Measurements from ENCODE around the gene RAB20.
A peak's percentile ranks its signal among the peaks of the same experiment; 100 is the strongest.
"Not testable (repeated sequence)": the region's sequence is repeated elsewhere in the genome, so short reads cannot be mapped to it uniquely, and the experiment has no call there.

Gene RAB20, protein sequence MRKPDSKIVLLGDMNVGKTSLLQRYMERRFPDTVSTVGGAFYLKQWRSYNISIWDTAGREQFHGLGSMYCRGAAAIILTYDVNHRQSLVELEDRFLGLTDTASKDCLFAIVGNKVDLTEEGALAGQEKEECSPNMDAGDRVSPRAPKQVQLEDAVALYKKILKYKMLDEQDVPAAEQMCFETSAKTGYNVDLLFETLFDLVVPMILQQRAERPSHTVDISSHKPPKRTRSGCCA

DNA sequence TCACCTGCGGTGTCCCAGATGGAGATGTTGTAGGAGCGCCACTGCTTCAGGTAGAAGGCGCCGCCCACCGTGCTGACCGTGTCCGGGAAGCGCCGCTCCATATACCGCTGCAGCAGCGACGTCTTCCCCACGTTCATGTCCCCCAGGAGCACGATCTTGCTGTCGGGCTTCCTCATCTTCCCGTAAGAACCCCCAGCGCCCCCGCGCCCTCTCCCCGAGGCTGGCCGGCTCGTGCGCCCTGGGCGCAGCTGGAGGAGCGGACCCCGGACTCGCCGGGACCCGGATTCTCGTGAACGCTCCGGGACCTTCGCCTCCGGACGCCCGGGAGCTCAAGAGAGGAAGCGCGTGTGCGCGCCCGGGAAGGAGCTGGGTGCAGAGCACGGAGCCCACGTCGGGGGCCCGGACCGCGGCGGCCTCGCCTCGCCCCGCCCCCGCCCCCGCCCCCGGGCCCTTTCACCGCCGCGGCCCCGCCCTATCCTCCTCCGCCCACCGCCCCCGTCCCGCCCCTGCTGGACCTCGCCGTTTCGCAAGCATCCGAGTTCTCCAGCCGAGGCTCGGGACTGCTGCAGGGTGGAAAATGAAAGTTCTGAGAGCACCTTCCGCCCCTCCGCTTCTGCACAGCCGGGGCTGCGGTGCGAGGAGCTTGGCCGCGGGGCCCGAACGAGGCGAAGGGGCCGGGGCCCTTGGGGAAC, at the start of gene RAB20:
TSS of gene RAB20 (minus strand) at position 379 of the 692 bp plus-strand sequence. CDS start at position 176, 203 bp downstream.
- DNase-seq = peak; percentile 90

DNA sequence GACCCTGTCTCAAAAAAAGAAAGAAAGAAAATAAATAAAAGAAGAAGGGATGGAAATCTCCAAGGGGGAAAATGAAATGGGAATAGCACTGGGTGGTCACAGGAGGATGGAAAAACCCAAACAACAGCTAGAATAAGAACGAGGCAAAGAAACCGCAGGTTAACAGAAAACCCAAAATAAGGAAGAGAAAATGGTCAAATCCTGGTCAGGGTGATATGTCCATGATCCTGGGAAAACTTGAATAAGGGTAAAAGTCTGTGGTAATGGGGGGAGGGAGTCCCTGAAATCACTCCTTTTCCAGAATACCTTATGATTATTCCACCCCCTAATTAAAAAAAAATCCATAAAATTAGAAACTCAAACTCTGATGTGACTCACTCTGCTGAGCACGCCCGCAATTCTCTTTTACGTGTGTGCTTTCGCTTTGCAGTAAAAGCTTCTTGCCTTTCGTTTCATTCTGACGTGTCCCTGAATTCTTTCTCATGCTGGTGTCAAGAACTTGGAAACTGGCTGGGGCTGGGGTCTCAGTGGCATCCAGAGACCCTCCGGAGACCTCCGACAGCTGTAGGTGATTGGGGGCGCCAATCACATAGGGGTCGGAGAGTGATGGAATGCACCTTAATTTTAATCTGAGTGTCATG, 49.6 kb upstream of the RAB20 start:
- no peak for DNase-seq

DNA sequence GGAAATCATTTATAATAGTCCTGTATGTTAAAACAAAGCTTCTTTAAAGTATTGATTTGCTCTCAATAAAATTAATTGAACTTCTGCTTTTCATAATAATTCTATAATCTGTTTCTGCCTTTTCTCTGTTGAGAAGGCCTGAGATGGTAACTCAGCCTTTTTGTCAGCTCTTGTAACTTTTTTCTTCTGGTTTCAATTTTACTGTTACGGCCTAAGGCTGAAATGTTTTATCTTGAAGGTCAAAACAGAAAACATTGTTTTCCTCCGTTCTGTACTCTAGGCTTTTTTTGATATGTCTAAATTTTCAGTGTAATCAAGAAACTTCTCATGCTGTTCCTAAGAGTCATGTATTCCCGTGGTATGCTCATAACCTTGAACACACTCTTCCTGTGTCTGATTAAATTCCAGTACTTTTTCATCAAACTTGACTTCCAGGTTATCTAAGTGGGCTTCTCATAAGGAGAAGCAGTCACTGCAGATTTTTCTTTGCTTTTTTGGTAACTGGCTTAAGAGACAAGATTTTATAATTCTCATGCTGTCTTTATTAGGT, 46.2 kb upstream of the RAB20 start:
- DNase-seq = no peak

DNA sequence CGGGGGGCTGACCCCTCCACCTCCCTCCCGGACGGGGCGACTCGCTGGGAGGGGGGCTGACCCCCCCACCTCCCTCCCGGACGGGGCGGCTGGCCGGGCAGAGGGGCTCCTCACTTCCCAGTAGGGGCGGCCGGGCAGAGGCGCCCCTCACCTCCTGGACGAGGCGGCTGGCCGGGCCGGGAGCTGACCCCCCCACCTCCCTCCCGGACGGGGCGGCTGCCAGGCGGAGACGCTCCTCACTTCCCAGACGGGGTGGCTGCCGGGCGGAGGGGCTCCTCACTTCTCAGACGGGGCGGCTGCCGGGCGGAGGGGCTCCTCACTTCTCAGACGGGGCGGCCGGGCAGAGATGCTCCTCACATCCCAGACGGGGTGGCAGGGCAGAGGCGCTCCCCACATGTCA, 44.8 kb upstream of the RAB20 start:
- DNase-seq = not testable (repeated sequence)

DNA sequence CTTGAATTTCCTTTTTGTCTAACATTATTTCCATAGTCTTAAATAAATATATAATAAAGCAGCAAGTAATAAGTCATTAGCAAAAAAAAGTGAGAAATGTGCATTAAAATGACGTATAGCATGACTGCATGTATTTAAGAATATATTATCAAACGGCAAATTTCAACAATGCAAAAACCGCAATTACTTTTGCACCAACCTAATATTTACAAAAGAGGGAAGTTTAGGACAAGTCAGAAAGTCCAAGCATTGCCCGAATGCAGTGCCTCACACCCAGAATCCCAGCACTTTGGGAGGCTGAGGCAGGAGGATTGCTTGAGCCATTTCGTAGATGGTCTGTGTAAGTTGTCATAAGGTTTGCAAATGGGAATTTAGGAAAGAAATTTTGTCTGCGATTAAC, 43.6 kb upstream of the RAB20 start:
- DNase-seq = no peak

DNA sequence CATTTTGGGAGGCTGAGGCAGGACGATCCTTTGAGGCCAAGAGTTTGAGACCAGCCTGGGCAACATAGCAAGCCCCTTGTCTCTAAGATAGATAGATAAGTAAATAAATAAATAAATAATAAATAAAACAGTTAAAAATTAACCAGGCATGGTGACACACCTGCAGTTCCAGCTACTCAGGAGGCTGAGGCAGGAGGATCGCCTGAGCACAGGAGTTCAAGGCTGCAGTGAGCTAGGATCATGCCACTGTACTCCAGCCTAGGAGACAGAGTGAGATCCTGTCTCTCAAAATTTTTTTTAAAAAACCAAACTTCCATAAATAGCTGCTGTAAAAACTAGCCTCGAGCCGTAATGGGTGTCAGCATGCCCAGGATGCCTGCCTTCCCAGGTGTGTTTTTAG, 39.5 kb upstream of the RAB20 start:
- DNase-seq = no peak

DNA sequence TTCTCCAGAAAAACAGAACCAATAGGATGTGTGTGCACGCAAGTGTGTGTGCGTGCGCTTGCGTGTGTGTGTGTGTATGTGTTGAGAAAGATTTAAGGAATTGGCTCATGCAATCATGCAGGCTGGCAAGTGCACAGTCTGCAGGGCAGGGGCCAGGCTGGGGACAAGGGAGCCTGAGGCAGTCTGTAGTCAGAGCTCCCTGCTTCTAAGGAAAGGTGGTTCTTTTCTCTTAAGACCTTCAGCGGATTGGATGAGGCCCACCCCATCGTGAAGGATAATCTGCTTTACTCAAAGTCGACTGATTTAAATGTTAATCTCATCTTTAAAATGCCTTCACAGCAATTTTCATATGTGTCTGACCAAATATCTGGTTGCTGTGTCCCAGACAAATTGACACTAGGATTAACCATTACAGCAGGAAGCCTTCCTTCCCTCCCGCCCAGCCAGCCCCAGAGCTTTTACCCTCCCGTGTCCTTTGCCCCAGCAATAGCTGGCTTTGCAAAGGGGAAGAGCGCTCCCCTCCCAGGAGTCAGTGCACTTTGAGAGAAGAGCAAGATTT, 38.8 kb upstream of the RAB20 start:
- no peak for DNase-seq

DNA sequence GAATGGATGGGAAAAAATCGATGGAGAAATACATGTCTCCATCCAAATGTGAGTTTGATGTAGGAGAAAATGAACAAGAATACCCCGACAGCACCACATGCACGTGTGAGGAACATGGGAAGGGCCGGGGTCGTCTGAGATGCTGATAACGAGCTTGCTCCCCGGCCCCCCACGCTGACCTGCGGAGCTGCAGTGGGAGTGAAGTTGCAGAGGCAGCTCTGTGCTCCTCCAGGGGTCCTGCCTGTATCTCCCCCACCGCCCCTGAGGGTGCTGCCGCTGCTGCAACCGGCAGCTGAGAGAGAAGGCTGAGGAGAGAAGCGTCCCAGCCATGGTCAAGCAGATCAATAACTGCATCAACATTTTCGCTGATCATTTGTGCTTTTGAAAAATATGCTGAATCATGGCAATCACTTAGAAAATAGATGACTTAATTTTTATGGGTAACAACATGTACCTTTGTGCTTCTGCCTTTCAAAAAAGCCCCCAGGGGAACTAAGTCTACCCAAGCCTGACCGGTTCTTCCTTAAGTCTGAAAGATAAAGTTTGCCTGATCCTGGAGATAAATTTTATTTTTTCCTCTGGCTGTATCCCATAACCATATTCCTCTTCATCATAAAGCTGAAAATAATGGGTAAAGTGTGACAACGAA, 35.6 kb upstream of the RAB20 start:
- DNase-seq = no peak

DNA sequence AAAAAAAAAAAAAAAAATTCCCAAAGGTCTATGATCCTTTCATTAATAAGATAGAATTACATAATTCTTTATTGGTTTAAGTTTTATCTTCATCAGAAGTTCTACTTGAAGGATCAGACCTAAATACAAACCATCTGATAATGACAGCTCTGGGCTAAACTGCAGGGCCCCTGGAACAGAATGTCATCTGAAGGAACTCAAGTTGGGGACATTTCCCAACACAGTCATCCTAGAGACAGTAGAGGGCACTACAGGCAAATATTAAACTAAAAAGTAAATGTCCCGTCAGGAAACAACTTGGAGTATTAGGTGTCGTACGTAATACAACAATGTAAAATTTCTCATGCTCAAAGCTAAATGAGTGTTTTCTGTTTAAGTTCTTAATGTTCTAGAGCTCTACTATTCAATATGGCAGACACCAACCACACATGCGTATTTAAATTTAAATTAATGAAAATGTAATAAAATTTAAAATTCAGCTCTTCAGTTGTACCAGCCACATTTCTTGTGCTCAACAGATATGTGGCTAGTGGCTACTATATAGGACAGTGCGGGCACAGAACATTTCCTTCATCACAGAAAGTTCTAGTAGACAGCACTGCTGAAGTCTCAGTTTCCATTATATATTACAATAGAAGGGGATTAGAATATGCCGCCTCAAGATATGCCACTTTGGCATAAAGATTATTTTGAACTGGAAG, 32.1 kb upstream of the RAB20 start:
- no peak for DNase-seq

DNA sequence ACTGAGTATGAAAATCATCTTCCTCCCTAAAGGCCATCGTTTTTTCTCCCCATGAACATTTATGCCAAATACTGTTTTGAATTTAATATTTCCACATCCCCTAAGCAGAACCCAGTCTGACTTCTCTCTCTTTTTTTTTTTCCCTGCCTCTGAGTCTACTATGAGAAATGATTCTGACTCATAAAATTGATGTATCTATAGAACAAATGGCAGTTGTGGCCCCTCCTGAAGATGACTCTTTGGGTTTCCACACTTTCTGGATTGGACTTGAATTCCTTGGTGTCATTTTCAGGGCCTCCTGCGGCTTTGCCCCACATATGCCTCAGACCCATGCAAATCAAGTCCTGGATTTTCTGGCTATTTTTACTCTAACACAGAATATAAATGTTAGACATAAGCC, 31.1 kb upstream of the RAB20 start:
- no peak for DNase-seq

DNA sequence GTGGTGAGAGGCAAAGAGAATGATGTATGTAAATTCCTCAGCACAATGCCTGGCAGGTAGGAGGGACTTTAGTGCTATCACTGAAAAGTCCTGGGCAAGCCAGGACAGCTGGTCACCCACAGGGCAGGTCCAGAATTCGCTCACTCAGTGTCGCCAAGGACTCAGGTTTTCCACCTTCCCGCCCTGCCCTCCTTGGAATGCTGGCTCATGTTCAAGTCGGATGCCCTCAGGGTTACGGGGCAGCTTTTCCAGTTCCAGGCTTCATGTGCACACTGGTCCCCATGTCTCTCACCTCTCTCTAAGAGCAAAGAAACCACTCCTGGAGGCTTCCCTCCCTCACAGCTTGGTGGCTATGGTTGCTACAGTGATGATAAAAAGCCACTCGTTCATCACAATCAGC, 29.1 kb upstream of the RAB20 start:
- no peak for DNase-seq

DNA sequence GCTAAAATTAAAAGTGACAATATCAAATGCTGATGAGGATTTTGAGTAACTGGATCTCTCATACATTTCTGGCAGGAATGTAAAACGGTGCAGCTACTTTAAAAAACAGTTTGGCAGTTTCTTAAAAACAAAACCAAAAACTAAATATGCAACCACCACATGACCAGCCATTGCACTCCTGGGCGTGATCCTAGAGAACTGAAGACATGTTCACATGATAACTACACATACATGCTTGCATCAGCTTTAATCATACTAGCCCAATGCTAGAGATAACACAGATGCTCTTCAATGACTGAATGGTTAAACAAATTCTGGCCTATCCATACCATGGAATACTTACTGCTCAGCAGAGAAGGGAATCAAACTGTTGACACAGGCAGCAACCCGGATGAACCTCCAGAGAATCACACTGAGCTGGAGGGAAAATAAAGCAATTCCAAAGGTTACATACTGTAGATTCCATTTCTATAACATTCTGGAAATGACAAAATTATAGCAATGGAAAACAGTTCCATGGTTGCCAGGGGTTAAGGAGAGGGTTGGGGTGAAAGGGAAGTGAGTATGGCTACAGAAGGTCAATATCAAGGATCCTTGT, 28.4 kb upstream of the RAB20 start:
- no peak for DNase-seq

DNA sequence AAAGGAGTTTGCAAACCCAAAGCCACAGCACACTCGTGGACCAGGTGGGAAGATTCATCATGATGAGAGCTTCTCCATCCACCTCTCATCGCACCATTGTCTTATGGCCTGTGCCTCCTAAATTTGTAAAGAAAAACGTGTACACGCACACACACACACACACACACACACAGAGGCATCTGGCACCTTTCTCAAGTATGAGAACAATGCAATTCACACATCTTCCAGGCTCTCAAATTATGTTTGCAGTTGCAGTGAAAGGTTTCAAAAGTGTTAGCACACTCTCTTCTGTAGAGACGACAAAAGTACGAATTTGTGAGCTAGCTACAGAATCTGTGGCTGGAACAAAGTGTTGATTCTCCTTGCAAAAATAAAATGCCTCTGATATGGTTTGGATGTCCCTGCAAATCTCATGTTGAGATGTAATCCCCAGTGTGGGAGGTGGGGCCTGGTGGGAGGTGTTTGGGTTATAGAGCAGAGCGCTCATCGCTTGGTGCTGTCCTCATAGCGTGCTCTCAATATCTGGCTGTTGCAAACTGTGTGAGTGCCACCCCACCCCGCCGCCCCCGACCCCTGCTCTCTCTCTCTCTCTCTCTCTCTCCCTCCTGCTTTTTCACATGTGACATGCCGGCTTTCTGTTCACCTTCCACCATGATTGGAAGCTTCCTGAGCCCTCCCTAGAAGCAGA, 21.8 kb upstream of the RAB20 start:
- no peak for DNase-seq

DNA sequence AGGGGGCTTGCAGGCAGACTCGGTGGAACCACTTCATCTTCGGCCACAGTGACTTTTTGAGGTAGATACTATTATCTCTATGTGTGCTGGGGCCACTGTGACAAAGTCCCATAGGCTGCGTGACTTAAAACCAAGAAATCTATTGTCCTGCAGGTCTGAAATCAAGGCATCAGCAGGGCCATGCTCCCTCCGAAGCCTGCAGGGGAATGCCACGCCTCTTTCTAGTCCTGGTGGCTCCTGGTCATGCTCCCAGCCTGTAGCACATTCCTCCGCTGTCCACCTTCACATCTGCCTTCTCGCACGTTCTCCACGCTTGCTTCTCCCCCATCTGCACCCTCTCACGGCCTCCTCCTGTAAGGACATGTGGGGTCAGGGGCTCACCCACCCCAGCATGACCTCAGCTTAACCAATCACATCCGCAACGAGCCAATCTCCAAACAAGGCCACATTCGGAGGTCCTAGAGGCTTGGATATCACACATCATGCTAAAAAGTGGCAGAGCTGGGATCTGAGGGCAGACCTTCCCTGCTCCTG, 21.0 kb upstream of the RAB20 start:
- no peak for DNase-seq

DNA sequence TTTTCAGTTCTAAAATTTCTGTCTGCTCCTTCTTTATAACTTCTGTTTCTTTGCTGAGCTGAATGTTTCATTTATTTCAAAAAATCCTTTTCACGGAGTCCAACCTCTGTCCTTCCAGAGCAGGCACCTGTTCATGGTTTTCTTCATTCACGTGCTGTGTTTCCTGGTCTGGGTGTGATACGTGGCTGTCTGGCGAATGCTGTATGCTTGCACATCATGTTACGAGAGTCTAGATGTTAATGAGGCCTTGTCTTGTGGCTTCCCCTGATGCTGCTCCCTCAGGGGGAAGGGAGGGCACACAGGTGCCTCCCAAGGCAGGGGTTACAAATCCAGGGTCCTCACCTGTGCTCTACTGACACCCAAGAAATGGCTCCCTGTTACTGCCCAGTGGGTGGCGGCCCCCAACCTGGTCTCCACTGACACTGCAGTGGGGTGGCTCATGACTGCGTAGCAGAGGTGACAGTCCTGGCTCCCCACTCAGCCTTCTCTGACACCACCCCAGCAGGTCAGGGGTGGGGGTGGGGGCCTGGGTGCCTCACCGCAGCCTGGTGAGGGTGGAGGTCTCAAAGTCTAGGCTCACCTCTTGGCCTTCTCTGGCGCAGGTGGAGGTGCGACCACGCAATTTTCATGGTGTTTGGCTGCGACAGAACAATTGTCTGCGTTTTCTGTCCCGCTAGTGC, 20.1 kb upstream of the RAB20 start:
- no peak for DNase-seq

DNA sequence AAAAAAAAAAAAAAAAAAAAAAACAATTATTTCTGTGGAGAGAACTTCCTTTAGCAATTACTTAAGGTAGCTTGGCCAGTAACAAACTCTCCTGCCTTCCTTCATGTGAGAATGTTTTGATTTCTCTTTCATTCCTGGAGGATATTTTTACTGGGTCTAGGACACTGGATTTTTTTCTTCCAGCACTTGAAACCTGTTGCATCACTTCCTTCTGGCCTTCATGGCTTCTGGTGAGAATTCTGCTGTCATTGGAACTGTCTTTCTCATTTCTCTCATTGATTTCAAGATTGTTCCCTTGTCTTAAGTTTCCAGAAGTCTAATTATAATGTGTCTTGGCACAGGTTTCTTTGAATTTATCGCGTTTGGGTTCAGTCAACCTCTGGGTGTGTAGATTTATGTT, 19.3 kb upstream of the RAB20 start:
- no peak for DNase-seq

DNA sequence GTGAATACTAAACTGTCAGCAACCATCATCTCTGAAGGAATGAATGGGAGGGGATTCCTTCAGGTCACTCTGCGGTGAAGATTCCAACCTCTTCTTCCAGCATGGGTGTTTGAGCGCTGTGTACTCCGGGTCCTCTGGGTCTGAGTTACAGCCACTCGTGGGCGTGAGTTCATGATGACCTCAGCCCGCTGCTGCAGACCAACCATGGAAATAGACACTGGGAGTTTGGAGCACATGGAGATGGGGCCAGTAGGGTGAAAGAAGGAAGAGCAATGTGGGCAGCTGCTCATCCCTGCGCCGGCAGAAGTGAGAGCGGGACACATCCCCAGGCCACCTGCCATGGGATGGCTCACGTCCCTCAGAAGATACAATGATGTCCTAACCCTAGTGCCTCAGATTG, 16.8 kb upstream of the RAB20 start:
- no peak for DNase-seq

DNA sequence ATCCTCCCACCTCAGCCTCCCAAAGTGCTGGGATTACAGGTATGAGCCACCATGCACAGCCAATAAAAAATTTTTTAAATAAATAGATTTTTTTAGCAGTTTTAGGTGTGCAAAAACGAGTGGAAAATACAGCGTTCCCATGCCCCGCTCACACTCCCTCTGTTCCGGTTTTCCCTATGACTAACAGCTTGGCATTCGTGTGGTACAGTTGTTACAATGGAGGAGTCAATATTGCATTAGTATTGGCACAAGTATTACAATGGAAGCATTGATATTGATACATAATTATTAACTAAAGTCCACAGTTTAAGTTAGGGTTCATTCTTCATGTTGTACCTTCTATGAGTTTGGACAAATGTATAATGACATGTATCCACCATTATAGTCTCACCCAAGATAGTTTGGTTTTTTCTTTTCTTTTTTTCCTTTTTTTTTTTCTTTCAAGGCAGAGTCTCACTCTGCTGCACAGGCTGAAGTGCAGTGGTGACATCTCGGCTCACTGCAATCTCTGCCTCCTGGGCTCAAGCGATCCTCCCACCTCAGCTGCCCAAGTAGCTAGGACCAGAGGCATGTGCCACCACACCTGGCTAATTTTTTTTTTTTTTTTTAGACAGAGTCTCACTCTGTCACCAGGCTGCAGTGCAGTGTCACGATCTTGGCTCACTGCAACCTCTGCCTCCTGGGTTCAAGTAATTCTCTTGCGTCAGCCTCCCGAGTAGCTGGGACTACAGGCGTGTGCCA, 15.4 kb upstream of the RAB20 start:
- no peak for DNase-seq

DNA sequence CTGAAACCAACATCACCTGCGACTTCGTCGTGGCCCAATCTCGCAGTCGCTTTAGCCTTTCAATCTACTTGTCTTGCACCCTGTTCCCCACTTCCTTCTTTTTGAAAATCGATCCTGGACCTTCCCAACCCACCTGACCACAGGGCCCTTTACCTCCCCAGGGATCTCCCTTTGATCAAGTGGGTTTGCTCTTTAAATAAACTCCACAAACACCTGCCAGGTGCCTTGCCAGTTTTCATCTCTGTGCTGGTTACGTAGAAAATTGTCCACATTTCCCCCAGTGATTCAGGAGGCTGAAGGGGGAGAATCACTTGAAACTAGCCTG, 14.5 kb upstream of the RAB20 start:
- no peak for DNase-seq

All from left hindlimb (tissue), 1 donor.